HepG2 (cell line): ENCODE results near the gene PARD3. TPM values are rescaled to one million over a fixed set of nuclear protein-coding genes. Genes with fewer than 3 reads are reported as not detected.

Experiments
- CCDC6 ChIP-seq: sonication (generic); formaldehyde crosslinking; IDR thresholded peaks from 2 replicates; pipeline ENCODE4 v1.8.1; 2022; ENCODE audit warnings: mild to moderate bottlenecking, missing genetic modification reagents, moderate library complexity
- CHD4 ChIP-seq: fragments of 200-600 bp; sonication (generic); IDR thresholded peaks from 2 replicates; pipeline ENCODE4 v1.7.0; 2017; ENCODE audit warnings: mild to moderate bottlenecking, low read length, borderline replicate concordance
- ETS1 ChIP-seq: sonication (generic); formaldehyde crosslinking; IDR thresholded peaks from 2 replicates; pipeline ENCODE4 v1.4.0; 2020; ENCODE audit warnings: missing genetic modification reagents
- FLYWCH1 ChIP-seq: sonication (generic); formaldehyde crosslinking; IDR thresholded peaks from 2 replicates; pipeline ENCODE4 v1.8.1; 2023; ENCODE audit warnings: mild to moderate bottlenecking, missing genetic modification reagents
- GPN1 ChIP-seq: sonication (generic); formaldehyde crosslinking; IDR thresholded peaks from 2 replicates; pipeline ENCODE4 v1.5.1; 2020; ENCODE audit warnings: missing genetic modification reagents, borderline replicate concordance
- HOXA7 ChIP-seq: sonication (generic); formaldehyde crosslinking; IDR thresholded peaks from 2 replicates; pipeline ENCODE4 v1.8.1; 2022; ENCODE audit warnings: mild to moderate bottlenecking, missing genetic modification reagents, moderate library complexity
- JUN ChIP-seq: sonication (generic); formaldehyde crosslinking; IDR thresholded peaks from 2 replicates; pipeline ENCODE4 v1.4.0; 2020; ENCODE audit warnings: mild to moderate bottlenecking, missing genetic modification reagents
- MAFK ChIP-seq, 2 experiments: IDR thresholded peaks in 1 of 2; conservative IDR thresholded peaks in 1 of 2; 2 replicates each; pipeline ENCODE4 v1.6.1; 2011; ENCODE audit warnings: improper control_type of control experiment in 2 of 2, low read length in 2 of 2
- NFATC3 ChIP-seq: sonication (generic); formaldehyde crosslinking; IDR thresholded peaks from 2 replicates; pipeline ENCODE4 v1.5.1; 2020; ENCODE audit warnings: mild to moderate bottlenecking, missing genetic modification reagents
- NKX3-1 ChIP-seq: sonication (generic); formaldehyde crosslinking; IDR thresholded peaks from 2 replicates; pipeline ENCODE4 v1.5.0; 2020; ENCODE audit warnings: missing genetic modification reagents
- RFXANK ChIP-seq: IDR thresholded peaks from 2 replicates; pipeline ENCODE4 v1.6.1; 2016
- RNF219 ChIP-seq: sonication (generic); formaldehyde crosslinking; IDR thresholded peaks from 2 replicates; pipeline ENCODE4 v1.5.0; 2020; ENCODE audit warnings: mild to moderate bottlenecking, missing genetic modification reagents
- SP5 ChIP-seq: IDR thresholded peaks from 2 replicates; pipeline ENCODE4 v1.6.1; 2016; ENCODE audit warnings: low read depth, borderline replicate concordance
- ZBTB7A ChIP-seq: sonication (generic); formaldehyde crosslinking; IDR thresholded peaks from 2 replicates; pipeline ENCODE4 v1.8.0; 2022; ENCODE audit warnings: mild to moderate bottlenecking, missing genetic modification reagents
- ZFP91 ChIP-seq: sonication (generic); formaldehyde crosslinking; IDR thresholded peaks from 2 replicates; pipeline ENCODE4 v1.9.0; 2022; ENCODE audit warnings: missing genetic modification reagents, mild to moderate bottlenecking, borderline replicate concordance
- ZFY ChIP-seq: sonication (generic); formaldehyde crosslinking; IDR thresholded peaks from 2 replicates; pipeline ENCODE4 v1.4.0; 2020; ENCODE audit warnings: missing genetic modification reagents
- ZNF275 ChIP-seq: sonication (generic); formaldehyde crosslinking; IDR thresholded peaks from 2 replicates; pipeline ENCODE4 v1.8.0; 2022; ENCODE audit warnings: missing genetic modification reagents, mild to moderate bottlenecking, inconsistent platforms, borderline replicate concordance
- ZNF510 ChIP-seq: sonication (generic); formaldehyde crosslinking; IDR thresholded peaks from 2 replicates; pipeline ENCODE4 v1.4.0; 2020; ENCODE audit warnings: low read depth, mild to moderate bottlenecking, missing genetic modification reagents
- ZNF574 ChIP-seq: sonication (generic); formaldehyde crosslinking; IDR thresholded peaks from 2 replicates; pipeline ENCODE4 v1.4.0; 2020; ENCODE audit warnings: missing genetic modification reagents
- ZNF619 ChIP-seq: sonication (generic); formaldehyde crosslinking; IDR thresholded peaks from 2 replicates; pipeline ENCODE4 v1.4.0; 2020; ENCODE audit warnings: mild to moderate bottlenecking, missing genetic modification reagents
- ZSCAN25 ChIP-seq: sonication (generic); formaldehyde crosslinking; IDR thresholded peaks from 2 replicates; pipeline ENCODE4 v1.8.0; 2022; ENCODE audit warnings: mild to moderate bottlenecking, missing genetic modification reagents
- polyA plus RNA-seq, 8 experiments: library from polyadenylated mRNA; depleted of rRNA in 3 of 8; stranded (reverse) in 7 of 8; unstranded in 1 of 8; fragments of >200 nt; fragmentation: Illumina TruSeq in 4 of 8; extraction: Trizol in 4 of 8; gene quantifications; 2 replicates each; pipeline versions ENCODE4 v1.2.1 to v1.2.3, GENCODE V29; 2011 to 2016; ENCODE audit warnings: low read depth in 4 of 8, missing spikeins in 1 of 8, mixed read lengths in 1 of 8; ENCODE audit not compliant: insufficient read depth in 1 of 8
- total RNA-seq, 5 experiments: library from RNA; depleted of rRNA; stranded (reverse); fragments of >200 nt; fragmentation: Illumina TruSeq; extraction: Trizol; gene quantifications; 2 replicates each; pipeline ENCODE4 v1.2.3, GENCODE V29; 2016; ENCODE audit warnings: low read depth in 1 of 5

Gene PARD3
- total and polyA plus RNA-seq, 2 of the 13 experiments (the other 11 are each of a cell fraction or from before 2014, with no cell fraction given), result 40.9 to 60.0 TPM

- TF ChIP-seq ZNF574 (no peak), CCDC6 (CRISPR knock-in tag) (peak; percentile 30; the same call in 1 of the 2 replicates), CHD4 (no peak), SP5 (CRISPR knock-in tag) (peak; percentile 40; the same call in 1 of the 2 replicates), JUN (no peak), RFXANK (CRISPR knock-in tag) (no peak), ZNF275 (CRISPR knock-in tag) (peak; percentile 54; the same call in 1 of the 2 replicates), FLYWCH1 (peak; percentile 78; the same call in 1 of the 2 replicates), MAFK (conservative IDR thresholded peaks at IDR 0.05 in 1 of 2, IDR thresholded peaks at IDR 0.05 in 1 of 2; ENCODE audit: low read length in 2 of 2) (no peak), ZNF510 (CRISPR knock-in tag) (no peak), ETS1 (CRISPR knock-in tag) (no peak), NFATC3 (no peak), GPN1 (no peak), ZBTB7A (CRISPR knock-in tag) (peak; percentile 55; the same call in 1 of the 2 replicates), ZSCAN25 (CRISPR knock-in tag) (peak; percentile 75; the same call in 1 of the 2 replicates), HOXA7 (no peak), ZNF619 (CRISPR knock-in tag) (0 out of 2 replicates have a peak, but pooled peaks have one; percentile 35), ZFY (CRISPR knock-in tag) (peak; percentile 77), RNF219 (CRISPR knock-in tag) (no peak; the same call in 1 of the 2 replicates), ZFP91 (CRISPR knock-in tag) (peak; percentile 49; the same call in 1 of the 2 replicates), NKX3-1 (CRISPR knock-in tag) (no peak)
Measured at GRCh38 chr10:34814223-34814912, 728 bp downstream of the PARD3 start (continued).
